T-helper 2 cell treated with Interferon-gamma antibody and Interleukin-4, amounts not matched to agents 100 ng/mL and 5 ng/mL, for 36 hours (primary cell): ENCODE measurements around the gene ZNF582. TPM values are rescaled to one million over a fixed set of nuclear protein-coding genes. Genes with fewer than 3 reads are reported as not detected.

ENCODE experiments used
- intact Hi-C: fragments of 100-400 bp; cut with micrococcal nuclease; formaldehyde crosslinking; loops from one replicate; pipeline ENCODE4 v1.15.1; 2023
- total RNA-seq: library from RNA; stranded (reverse); gene quantifications from 2 replicates; pipeline ENCODE4 v1.2.3, GENCODE V29; 2022

The ZNF582 gene
- 1.1 and 1.7 TPM in 2 replicates for total RNA-seq

- intact Hi-C loops = loop anchor here (1.0 to 5.0 kb wide), 7 partner anchors 11 to 1759 kb away; partner anchors contain the start of genes ZFP28, ZNF329, ZNF550 and ZNF583
Observed at GRCh38 chr19:56393119-56394012, at the start of gene ZNF582. TSS of gene ZNF582 (minus strand) at chr19:56393534. CDS start at chr19:56391752, 1,782 bp downstream.

GRCh38 chr19:56441206-56441792 is 48.0 kb upstream of the ZNF582 start:
- intact Hi-C loops = no loop called here

GRCh38 chr19:56423985-56424353 is 30.6 kb upstream of the ZNF582 start:
- intact Hi-C loops = no loop called here

DNA sequence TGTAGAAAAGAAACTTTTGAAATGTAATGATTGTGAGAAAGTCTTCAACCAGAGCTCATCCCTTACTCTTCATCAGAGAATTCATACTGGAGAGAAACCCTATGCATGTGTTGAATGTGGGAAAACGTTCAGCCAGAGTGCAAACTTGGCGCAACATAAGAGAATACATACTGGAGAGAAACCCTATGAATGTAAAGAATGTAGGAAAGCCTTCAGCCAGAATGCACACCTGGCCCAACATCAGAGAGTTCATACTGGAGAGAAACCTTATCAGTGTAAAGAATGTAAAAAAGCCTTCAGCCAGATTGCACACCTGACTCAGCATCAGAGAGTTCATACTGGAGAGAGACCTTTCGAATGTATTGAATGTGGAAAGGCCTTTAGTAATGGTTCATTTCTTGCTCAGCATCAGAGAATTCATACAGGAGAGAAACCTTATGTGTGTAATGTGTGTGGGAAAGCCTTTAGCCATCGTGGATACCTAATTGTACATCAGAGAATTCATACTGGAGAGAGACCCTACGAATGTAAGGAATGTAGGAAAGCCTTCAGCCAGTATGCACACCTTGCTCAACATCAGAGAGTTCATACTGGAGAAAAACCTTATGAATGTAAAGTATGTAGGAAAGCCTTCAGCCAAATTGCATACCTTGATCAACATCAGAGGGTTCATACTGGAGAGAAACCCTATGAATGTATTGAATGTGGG is 30.1 kb upstream of the ZNF582 start:
- intact Hi-C loops = no loop called here

- intact Hi-C loops = no loop called here
Observed at GRCh38 chr19:56405062-56405461, 11.7 kb upstream of the ZNF582 start.

DNA sequence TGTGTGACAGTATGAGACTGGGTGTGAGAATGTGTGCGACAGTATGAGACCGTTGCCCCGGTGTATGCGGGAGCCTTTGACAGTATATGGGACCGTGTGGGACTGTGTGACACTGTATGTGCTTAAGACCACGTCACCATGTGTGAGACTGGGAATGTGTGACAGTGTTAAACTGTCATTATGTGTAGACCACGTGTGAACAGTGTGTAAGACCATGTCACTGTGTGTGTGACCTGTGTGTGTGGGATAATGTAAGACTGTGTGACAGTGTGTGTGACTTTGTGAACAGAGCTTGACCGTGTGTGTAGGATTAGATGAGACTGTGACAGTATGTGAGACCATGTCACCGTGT is 11.3 kb upstream of the ZNF582 start:
- intact Hi-C loops = loop anchor here (1.0 to 5.0 kb wide), 2 partner anchors 11 to 262 kb away; partner anchors contain the start of genes ZNF444 and ZNF582

- intact Hi-C loops = loop anchor here (1.0 to 5.0 kb wide), 2 partner anchors 11 to 262 kb away; partner anchors contain the start of genes ZNF444 and ZNF582
Observed at GRCh38 chr19:56403764-56404704, 10.7 kb upstream of the ZNF582 start, which contains the start of gene ZNF583. TSS of gene ZNF583 (plus strand) at chr19:56404332. CDS start at chr19:56407115, 2,783 bp downstream.

DNA sequence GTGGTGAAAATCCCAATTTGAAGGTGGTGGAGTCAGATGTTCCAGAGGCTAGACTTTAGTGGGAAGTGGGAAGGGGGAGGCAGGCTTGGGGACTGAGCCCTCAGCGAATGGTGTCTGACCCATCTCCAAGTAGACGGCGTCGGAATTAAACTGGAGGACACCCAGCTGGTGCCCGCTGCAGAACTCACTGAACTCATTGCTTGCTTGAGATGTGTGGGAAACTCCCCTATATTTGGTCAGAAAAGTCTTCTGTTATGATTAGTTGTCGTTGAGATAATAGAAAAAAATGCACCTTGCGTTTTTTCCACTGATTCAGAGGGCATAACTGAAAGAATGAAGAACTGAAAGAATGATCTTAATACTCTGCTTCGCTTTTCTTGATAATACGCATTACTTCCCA is 9.9 kb upstream of the ZNF582 start:
- intact Hi-C loops = loop anchor here (5.0 kb wide), 1 partner anchor 261 kb away; the partner anchor contains the start of gene ZNF444

DNA sequence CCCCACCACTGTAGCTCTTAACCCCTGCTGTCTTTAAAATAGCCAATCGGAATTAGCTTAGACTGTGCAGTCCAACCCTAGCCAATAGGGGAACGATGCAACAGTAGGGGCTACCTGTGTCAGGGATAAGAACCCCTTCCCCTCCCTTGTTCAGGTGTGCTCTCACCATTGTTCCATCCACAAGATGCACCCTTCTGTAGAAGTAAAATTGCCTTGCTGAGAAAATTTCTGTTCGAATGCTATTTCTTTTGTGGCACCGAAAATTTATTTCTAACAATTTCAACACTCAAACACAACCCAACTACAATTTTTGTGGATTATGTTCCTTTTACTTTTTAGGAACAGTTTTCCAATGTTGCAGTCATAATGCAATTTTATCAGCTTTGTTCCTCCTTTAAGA is 7.2 kb upstream of the ZNF582 start:
- intact Hi-C loops = loop anchor here (5.0 kb wide), 1 partner anchor 258 kb away; the partner anchor contains the start of gene ZNF444

- intact Hi-C loops = no loop called here
Observed at GRCh38 chr19:56398809-56399208, 5.5 kb upstream of the ZNF582 start.

GRCh38 chr19:56383826-56384605 is 9.3 kb downstream of the ZNF582 start:
- intact Hi-C loops = no loop called here

DNA sequence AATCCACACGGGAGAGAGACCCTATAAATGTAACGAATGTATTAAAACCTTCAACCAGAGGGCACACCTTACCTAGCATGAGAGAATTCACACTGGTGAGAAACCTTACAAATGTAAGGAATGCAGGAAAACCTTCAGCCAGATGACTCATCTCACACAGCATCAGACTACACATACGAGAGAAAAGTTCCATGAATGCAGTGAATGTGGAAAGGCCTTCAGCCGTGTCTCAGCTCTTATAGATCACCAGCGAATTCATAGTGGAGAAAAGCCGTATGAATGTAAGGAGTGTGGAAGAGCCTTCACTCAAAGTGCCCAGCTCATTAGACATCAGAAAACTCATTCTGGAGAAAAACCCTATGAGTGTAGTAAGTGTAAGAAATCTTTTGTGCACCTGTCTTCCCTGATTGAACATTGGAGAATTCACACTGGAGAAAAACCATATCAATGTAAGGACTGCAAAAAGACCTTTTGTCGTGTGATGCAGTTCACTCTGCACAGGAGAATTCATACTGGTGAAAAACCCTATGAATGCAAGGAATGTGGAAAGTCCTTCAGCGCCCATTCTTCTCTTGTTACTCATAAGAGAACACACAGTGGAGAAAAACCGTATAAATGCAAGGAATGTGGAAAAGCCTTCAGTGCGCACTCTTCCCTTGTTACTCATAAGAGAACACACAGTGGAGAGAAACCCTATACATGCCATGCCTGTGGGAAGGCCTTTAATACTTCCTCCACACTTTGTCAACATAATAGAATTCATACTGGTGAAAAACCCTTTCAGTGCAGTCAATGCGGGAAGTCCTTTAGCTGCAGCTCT is 16.0 kb downstream of the ZNF582 start:
- intact Hi-C loops = no loop called here

GRCh38 chr19:56372281-56372680 is 21.1 kb downstream of the ZNF582 start:
- intact Hi-C loops = no loop called here

GRCh38 chr19:56369886-56370676 is 23.3 kb downstream of the ZNF582 start:
- intact Hi-C loops = no loop called here

GRCh38 chr19:56367829-56368711 is 25.3 kb downstream of the ZNF582 start:
- intact Hi-C loops = loop anchor here (1.0 kb wide), 1 partner anchor 25 kb away; the partner anchor contains the start of gene ZNF582

DNA sequence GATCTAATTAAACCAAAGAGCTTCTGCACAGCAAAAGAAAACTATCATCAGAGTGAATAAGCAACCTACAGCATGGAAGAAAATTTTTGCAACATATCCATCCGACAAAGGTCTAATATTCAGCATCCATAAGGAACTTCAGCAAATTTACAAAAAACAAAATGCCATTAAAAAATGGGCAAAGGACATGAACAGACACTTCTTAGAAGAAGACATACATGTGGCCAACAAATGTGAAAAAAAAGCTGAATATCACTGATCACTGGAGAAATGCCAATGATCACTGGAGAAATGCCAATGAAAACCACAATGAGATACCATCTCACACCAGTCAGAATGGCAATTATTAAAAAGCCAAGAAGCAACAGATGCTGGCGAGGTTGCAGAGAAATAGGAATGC is 32.5 kb downstream of the ZNF582 start:
- intact Hi-C loops = no loop called here

- intact Hi-C loops = no loop called here
Observed at GRCh38 chr19:56356944-56357343, 36.4 kb downstream of the ZNF582 start.
